ENCODE measurements around the gene PNMT.

The PNMT gene

GRCh38 chr17:39652587-39653315 lies 15.5 kb upstream of the PNMT start (continued):
- TF ChIP-seq ZNF398 (tag by site-specific recombination; IDR thresholded peaks at IDR 0.05) (peak; percentile 86), ZNF521 (tag by site-specific recombination; IDR thresholded peaks at IDR 0.05) (no peak), ZNF600 (tag by site-specific recombination; IDR thresholded peaks at IDR 0.05) (peak; percentile 76), GLIS1 (tag by site-specific recombination; IDR thresholded peaks at IDR 0.05) (peak; percentile 54; the same call in 1 of the 2 replicates), ZNF335 (tag by site-specific recombination; conservative IDR thresholded peaks at IDR 0.05) (peak; percentile 66; the same call in 1 of the 2 replicates), ZNF341 (tag by site-specific recombination; IDR thresholded peaks at IDR 0.05; ENCODE audit: low read depth) (peak; percentile 45), ZBTB20 (tag by site-specific recombination; IDR thresholded peaks at IDR 0.05) (0 out of 2 replicates have a peak, but pooled peaks have one; percentile 32), ZNF416 (tag by site-specific recombination; IDR thresholded peaks at IDR 0.05) (no peak), ZFHX2 (tag by site-specific recombination; conservative IDR thresholded peaks at IDR 0.05) (peak; percentile 71), SP2 (tag by site-specific recombination; IDR thresholded peaks at IDR 0.05) (peak; percentile 51), EGR2 (tag by site-specific recombination; IDR thresholded peaks at IDR 0.05; ENCODE audit: low read depth) (peak; percentile 62), ZBTB8A (tag by site-specific recombination; IDR thresholded peaks at IDR 0.05) (peak; percentile 29; the same call in 1 of the 2 replicates), PRDM10 (tag by site-specific recombination; IDR thresholded peaks at IDR 0.05) (peak; percentile 9; the same call in 1 of the 2 replicates)

GRCh38 chr17:39653316-39653661 lies 15.0 kb upstream of the PNMT start:
- Histone ChIP-seq H3K4me1 (ENCODE audit: control insufficient read depth, insufficient read depth, low read length) (peaks cover 2% of the 10 kb centered on the region; the same call in 1 of the 2 replicates), H3K36me3 (ENCODE audit: control insufficient read depth in 2 of 2, insufficient read depth in 1 of 2, low read length in 2 of 2) (peaks cover 0 to 24% of the 10 kb centered on the region in 2 experiments; a peak in 2 of 3 replicates), H3K9me3 (ENCODE audit: control insufficient read depth, insufficient read depth, low read depth, low read length) (no peaks in the 10 kb centered on the region), H3K27ac (ENCODE audit: extremely low read depth, low read depth, low read length) (peak overlapping the region; percentile 6; the same call in 1 of the 2 replicates), H3K4me3 (ENCODE audit: low read depth, low read length) (no peak overlapping the region)
- ChIA-PET POLR2A (interaction anchor here (1.0 to 1.6 kb wide), 8 partner anchors 10 to 265 kb away, joined by 3 to 6 read pairs (median 4); partner anchors contain the start of genes ERBB2, GSDMB and PGAP3), CTCF (interaction anchor here (0.5 to 11.9 kb wide), 31 partner anchors 10 to 462 kb away, joined by 3 to 220 read pairs (median 4); partner anchors contain the start of genes ERBB2, MIEN1, PNMT and PPP1R1B)
- TF ChIP-seq ZNF510 (tag by site-specific recombination; IDR thresholded peaks at IDR 0.05; ENCODE audit: insufficient replicate concordance) (no peak), ZNF518A (tag by site-specific recombination; conservative IDR thresholded peaks at IDR 0.05; ENCODE audit: low read depth) (no peak), KLF1 (tag by site-specific recombination; IDR thresholded peaks at IDR 0.05) (peak; percentile 87), ZFP69B (tag by site-specific recombination; IDR thresholded peaks at IDR 0.05) (peak; percentile 22; the same call in 1 of the 2 replicates), ZNF692 (tag by site-specific recombination; IDR thresholded peaks at IDR 0.05) (0 out of 2 replicates have a peak, but pooled peaks have one; percentile 19), ZNF398 (tag by site-specific recombination; IDR thresholded peaks at IDR 0.05) (no peak), ZNF837 (tag by site-specific recombination; IDR thresholded peaks at IDR 0.05) (no peak), ZBTB48 (tag by site-specific recombination; IDR thresholded peaks at IDR 0.05) (no peak)
